GM20431 (cell line): Measurements from ENCODE around the gene KDM1A.

Experiments
- in situ Hi-C: fragments of 300-500 bp; cut with MseI, MboI; formaldehyde crosslinking; loops from one replicate; pipeline ENCODE4 v1.15.0; 2020; ENCODE audit warnings: low sequenced_read_pairs; ENCODE audit not compliant: unreplicated experiment

The KDM1A gene

GRCh38 chr1:23057301-23057700 lies 38.0 kb downstream of the KDM1A start:
- in situ Hi-C loops = no loop called here

GRCh38 chr1:23062271-23062670 lies 43.0 kb downstream of the KDM1A start:
- in situ Hi-C loops = no loop called here

GRCh38 chr1:23065385-23065784 lies 46.1 kb downstream of the KDM1A start:
- in situ Hi-C loops = no loop called here

- in situ Hi-C loops = no loop called here
Measured at GRCh38 chr1:23066075-23066474, 46.8 kb downstream of the KDM1A start.

GRCh38 chr1:23069149-23069548 lies 49.9 kb downstream of the KDM1A start:
- in situ Hi-C loops = no loop called here

- in situ Hi-C loops = no loop called here
Measured at GRCh38 chr1:23069675-23070074, 50.4 kb downstream of the KDM1A start.

- in situ Hi-C loops = no loop called here
Measured at GRCh38 chr1:23074012-23074411, 54.7 kb downstream of the KDM1A start.

- in situ Hi-C loops = loop anchor here (25.0 kb wide), 1 partner anchor 92 kb away; no protein-coding TSS in a partner anchor
Measured at GRCh38 chr1:23079025-23079424, 59.8 kb downstream of the KDM1A start.

- in situ Hi-C loops = loop anchor here (25.0 kb wide), 1 partner anchor 94 kb away; no protein-coding TSS in a partner anchor
Measured at GRCh38 chr1:23080885-23081284, 61.6 kb downstream of the KDM1A start.

- in situ Hi-C loops = loop anchor here (25.0 kb wide), 1 partner anchor 94 kb away; no protein-coding TSS in a partner anchor
Measured at GRCh38 chr1:23081376-23081775, 62.1 kb downstream of the KDM1A start.

- in situ Hi-C loops = loop anchor here (25.0 kb wide), 1 partner anchor 97 kb away; no protein-coding TSS in a partner anchor
Measured at GRCh38 chr1:23083714-23084480, 64.6 kb downstream of the KDM1A start.

- in situ Hi-C loops = loop anchor here (25.0 kb wide), 1 partner anchor 98 kb away; no protein-coding TSS in a partner anchor
Measured at GRCh38 chr1:23084880-23085279, 65.6 kb downstream of the KDM1A start.

- in situ Hi-C loops = loop anchor here (25.0 kb wide), 1 partner anchor 98 kb away; no protein-coding TSS in a partner anchor
Measured at GRCh38 chr1:23085696-23086095, 66.4 kb downstream of the KDM1A start.

GRCh38 chr1:23088027-23088426 lies 68.8 kb downstream of the KDM1A start:
- in situ Hi-C loops = loop anchor here (25.0 kb wide), 1 partner anchor 101 kb away; no protein-coding TSS in a partner anchor

GRCh38 chr1:23090056-23090455 lies 70.8 kb downstream of the KDM1A start:
- in situ Hi-C loops = loop anchor here (10.0 to 25.0 kb wide), 2 partner anchors 95 to 103 kb away; no protein-coding TSS in a partner anchor

GRCh38 chr1:23091545-23091944 lies 72.3 kb downstream of the KDM1A start:
- in situ Hi-C loops = loop anchor here (10.0 to 25.0 kb wide), 2 partner anchors 93 to 104 kb away; no protein-coding TSS in a partner anchor

GRCh38 chr1:23092447-23092846 lies 73.2 kb downstream of the KDM1A start:
- in situ Hi-C loops = loop anchor here (10.0 to 25.0 kb wide), 2 partner anchors 92 to 105 kb away; no protein-coding TSS in a partner anchor

- in situ Hi-C loops = loop anchor here (10.0 to 25.0 kb wide), 2 partner anchors 87 to 110 kb away; no protein-coding TSS in a partner anchor
Measured at GRCh38 chr1:23097316-23097715, 78.0 kb downstream of the KDM1A start.

GRCh38 chr1:23098463-23099170 lies 79.3 kb downstream of the KDM1A start:
- in situ Hi-C loops = loop anchor here (10.0 to 25.0 kb wide), 2 partner anchors 86 to 111 kb away; no protein-coding TSS in a partner anchor

- in situ Hi-C loops = loop anchor here (10.0 to 25.0 kb wide), 2 partner anchors 86 to 112 kb away; no protein-coding TSS in a partner anchor
Measured at GRCh38 chr1:23099171-23099536, 79.9 kb downstream of the KDM1A start.
